HG02884 (cell line): ENCODE data around the gene SST.

Experiments
- ATAC-seq: cut with Tn5 transposase; IDR thresholded peaks from one replicate; pipeline ENCODE4 v1.9.1; 2021; ENCODE audit warnings: mild to moderate bottlenecking, moderate library complexity; ENCODE audit not compliant: unreplicated experiment

SST gene

GRCh38 chr3:187669675-187670504 lies at the start of gene SST:
Gene SST (minus strand): TSS chr3:187670394. CDS start chr3:187670291, 103 bp downstream.
- ATAC-seq = no peak

GRCh38 chr3:187719628-187720336 lies 49.6 kb upstream of the SST start:
- no peak for ATAC-seq

GRCh38 chr3:187718802-187719201 lies 48.6 kb upstream of the SST start:
- ATAC-seq = no peak

DNA sequence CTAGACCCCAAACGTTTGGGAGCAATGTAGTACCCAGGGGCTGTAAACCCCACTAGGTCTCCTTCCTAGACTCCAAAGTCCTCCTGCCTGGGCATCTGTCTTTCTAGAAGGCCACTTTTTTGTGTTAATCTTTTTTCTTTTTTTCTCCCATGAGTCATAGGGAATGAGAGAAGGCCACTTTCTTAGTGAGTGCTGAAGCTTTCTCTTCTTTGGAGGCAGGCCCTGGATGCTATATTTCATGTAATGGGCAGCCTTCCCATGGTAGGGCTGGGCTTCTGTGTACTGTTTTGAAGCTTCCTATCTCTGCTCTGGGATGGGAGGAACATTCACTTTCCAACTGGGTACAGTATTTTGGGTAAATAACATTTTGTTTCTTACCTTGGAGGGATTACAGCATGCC lies 47.4 kb upstream of the SST start:
- no peak for ATAC-seq

- ATAC-seq = peak; percentile 88
Measured at GRCh38 chr3:187714404-187714979, 44.3 kb upstream of the SST start.

- no peak for ATAC-seq
Measured at GRCh38 chr3:187713504-187713903, 43.3 kb upstream of the SST start.

GRCh38 chr3:187709155-187709554 lies 39.0 kb upstream of the SST start:
- no peak for ATAC-seq

DNA sequence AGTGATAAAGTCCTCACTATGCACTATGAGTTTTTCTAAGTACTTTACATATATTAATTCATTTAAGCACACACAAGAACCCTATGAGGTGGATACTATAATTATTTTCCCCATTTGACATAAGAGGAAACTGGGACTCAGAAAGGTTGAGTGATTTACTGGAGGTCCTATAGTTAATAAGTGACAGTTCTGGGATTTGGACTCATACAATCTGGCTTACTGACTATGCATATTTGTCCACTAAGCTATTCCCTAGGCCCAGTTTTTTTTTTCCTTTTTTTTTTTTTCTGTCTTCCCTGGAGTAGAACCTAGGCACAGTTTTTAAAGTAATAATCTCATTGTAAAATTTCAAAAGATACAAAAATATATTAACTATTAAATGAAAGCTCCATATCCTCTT lies 38.5 kb upstream of the SST start:
- ATAC-seq = no peak

DNA sequence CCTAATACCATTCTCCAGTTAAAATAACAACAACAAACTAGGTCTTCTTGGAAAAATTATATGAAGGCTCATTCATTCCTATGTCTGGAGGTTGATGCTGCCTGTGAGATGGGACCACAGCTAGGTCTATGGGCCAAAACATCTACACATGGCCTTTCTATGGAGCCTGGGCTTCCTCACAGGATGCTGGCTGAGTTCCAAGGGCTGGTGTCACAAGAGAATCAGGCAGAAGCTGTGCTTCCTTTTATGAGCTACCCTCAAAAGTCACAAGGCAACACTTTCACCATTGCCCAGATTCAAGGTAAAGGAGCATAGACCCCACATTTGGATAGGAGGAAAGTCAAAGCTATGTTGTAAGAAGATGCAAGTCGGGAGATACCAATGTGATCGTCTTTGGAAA lies 36.8 kb upstream of the SST start:
- ATAC-seq = no peak

- no peak for ATAC-seq
Measured at GRCh38 chr3:187705164-187705563, 35.0 kb upstream of the SST start.

GRCh38 chr3:187702507-187703033 lies 32.4 kb upstream of the SST start, which contains the start of gene RTP2:
Gene RTP2 (minus strand): TSS chr3:187702557. CDS start chr3:187702128, 429 bp downstream.
- no peak for ATAC-seq

DNA sequence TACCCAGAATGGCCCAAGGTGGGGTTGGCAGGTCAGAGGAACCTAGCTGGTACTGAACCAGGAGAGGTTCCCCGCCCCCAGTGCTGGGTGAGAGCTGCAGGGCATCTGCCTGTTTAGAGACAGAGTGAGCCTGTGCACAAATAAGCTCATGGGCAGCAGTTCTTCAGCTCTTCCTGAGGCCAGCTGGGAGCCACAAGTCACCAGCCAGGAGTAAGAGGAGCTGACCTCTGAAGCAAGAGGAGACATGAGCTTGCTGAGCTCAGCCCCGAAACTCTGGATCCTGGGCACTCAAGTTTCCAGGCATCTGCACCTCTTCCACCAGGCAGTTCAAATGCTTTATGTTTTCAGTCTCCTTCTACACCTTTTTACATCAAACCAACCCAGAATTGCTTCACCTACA lies 30.1 kb upstream of the SST start:
- no peak for ATAC-seq

DNA sequence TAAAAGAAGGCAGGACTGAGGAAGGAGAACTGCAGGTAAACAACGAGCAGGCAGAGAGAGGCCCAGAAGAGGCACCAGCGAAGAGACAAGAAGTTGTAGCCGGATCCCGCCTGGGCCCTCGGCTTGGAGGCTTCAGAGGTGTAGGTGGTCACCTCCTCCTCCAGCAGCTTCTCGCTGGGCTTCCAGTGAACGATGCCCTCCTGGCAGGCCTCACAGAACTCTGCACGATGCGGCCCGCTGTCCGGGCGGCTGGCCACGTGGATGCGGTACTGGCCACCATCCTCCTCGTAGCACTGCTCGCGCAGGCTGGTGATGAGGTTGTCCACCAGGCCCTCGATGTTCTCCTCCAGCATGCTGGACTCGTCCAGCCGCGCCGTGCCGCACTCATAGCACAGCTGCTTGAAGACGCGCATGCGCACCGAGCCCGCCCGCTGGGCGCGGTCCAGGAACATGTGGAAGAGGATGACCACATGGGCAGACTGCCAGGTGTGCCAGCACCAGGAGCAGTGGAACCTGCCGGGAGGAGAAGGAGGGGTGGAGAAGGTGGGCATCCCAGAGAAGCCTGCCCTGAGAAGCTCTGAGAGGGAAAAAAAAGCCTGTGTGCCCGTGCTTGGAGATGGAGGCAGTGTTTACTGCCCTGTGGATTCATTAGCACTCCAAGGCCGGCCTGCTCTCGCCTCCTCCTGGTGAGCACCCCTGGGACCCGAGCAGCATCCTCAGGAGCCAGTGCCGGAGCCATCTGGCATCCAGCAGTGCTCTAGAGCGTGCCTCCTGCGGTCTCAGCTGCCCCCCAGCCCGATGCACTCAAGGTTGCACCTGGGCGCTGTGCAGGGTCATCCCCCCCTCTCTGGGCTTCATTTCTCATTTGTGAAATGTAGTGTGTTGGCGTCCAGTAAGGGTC lies 28.6 kb upstream of the SST start:
- no peak for ATAC-seq

DNA sequence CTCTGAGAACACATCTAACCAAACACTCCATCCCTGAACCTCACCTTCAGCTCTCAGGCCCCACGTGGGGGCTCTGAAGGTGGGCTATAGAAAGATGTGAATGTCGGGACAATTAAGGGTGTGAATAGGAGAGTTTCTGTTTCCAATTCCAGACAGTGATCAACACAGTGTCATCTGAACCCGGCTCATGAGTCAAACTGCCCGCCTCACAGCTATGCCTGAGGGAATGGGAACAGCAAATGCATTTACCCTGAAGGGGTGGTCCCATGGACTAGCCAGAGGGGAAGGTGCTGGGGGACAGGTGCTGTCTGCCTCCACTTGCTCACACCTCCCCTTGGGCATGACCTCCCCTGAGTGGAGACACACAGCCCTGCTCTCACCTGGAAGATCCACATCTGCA lies 25.8 kb upstream of the SST start:
- no peak for ATAC-seq

DNA sequence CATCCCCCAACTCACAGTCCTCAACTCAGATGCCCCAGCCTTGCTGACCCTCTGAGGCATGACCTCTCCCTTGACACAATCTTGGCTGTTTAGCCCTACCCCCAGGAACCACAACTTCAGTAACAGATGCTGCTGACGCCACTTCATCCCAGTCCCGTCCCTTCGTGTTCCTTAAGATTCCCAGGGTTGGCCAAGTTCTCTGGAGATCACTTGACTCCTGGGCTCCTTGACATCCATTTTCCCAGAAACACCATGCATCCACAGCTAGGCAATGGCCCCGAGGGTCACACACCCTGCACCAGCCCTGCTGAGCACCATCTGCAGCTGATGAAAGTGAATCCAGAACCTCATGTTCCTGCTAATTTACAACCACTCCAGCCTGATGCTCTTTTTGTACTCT lies 25.3 kb upstream of the SST start:
- ATAC-seq = no peak

DNA sequence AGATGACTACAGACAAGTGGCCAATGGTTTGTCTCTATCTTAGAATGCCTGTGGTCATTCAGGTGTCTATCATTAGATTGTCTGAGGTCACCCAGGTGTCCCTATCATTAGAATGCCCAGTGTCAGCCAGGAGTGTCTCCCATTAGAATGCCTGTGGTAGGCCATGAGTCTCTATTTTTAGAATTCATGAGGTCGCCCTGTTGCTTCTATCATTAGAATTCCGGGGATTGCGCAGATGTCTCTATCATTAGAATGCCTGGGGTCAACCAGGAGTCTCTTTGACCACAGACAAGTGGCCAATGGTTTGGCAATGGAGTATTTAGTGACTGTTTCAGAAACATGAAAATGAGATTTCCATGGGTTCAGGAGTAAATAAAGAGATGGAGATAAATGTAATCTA lies 24.6 kb upstream of the SST start:
- no peak for ATAC-seq

DNA sequence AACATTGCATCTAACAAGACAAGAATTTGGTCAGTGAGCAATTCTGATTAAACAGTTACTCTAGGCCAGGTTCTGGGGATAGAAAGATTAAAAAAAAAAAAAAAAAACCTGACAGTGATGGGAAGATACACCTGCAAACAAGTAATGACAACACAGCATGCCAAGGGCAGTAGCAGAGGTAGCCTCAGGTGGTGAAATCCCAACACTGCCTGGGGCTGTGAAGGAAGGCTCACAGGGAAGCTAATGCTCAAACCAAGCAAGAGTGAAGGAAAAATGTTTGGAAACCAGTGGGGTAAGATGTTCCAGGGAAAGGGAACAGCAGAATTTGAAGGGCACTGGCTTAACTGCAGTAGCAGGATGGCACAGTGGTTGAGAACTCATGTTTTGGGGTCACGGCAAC lies 23.2 kb upstream of the SST start:
- ATAC-seq = no peak

- no peak for ATAC-seq
Measured at GRCh38 chr3:187689984-187690383, 19.8 kb upstream of the SST start.

DNA sequence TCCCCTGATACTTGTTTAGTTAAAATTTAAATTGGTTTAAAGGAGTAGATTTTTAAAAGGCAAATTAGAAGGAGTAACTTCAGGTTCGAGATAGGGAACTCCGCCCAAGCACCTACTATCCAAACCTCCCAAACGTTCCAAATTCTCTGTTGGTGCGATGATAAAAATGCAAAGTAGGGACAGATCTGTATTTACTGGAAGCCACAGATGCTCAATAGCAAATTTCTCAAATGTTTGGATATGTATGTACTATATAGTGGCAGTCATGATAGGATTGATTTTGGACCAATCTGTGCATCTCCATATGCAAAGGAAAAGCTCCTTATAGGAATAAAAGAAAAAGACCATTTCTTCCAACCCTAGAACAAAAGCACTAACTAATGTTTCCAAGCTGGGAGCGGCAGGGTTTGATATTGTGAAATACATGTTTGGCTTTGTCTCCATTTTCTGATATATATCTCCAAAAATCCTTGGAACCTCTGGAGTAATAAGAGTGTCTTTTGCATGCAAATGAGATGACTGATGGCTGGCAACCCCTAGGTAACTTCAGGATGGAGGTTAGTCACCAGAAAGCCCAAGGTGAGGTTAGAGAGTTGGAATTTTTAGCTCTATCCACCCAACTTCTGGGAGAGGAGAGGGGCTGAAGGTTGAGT lies 16.6 kb upstream of the SST start:
- no peak for ATAC-seq

DNA sequence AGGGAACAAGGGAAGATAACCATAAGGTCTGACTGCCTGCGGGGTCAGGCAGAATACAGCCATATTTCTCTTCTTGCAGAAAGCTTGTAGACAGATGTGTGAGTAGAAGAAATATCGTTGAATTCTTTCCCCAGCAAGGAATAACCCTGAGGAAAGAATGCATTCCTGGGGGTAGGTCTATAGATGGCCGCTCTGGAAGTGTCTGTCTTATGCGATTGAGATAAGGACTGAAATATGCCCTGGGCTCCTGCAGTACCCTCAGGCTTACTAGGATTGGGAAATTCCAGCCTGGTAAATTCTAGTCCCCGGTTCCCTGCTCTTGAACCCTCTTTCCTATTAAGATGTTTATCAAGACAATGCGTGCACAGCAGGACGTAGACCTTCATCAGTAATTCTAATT lies 15.8 kb upstream of the SST start:
- no peak for ATAC-seq
